Astrocyte of the cerebellum (primary cell): ENCODE data around the gene ADGRG7.
A peak's percentile ranks its signal among the peaks of the same experiment; 100 is the strongest.

ENCODE experiments used
- DNase-seq: peaks from one replicate; pipeline ENCODE4 v3.0.0-alpha.2; 2011; ENCODE audit warnings: low read depth
- H3K4me3 ChIP-seq: 2 replicates; pipeline ENCODE4 v1.5.1; 2011; ENCODE audit warnings: mild to moderate bottlenecking, low read depth, low read length, moderate library complexity
- in situ Hi-C: cut with HindIII; loops from 2 replicates; pipeline ENCODE4 v1.10.0; 2017; ENCODE audit warnings: low sequenced_read_pairs
- TF ChIP-seq, protein P1 (sequence below): IDR thresholded peaks from 2 replicates; pipeline ENCODE4 v1.5.1; 2012; ENCODE audit warnings: low read length, low read depth, moderate library complexity, mild to moderate bottlenecking; ENCODE audit errors: missing control alignments

ADGRG7 gene, protein sequence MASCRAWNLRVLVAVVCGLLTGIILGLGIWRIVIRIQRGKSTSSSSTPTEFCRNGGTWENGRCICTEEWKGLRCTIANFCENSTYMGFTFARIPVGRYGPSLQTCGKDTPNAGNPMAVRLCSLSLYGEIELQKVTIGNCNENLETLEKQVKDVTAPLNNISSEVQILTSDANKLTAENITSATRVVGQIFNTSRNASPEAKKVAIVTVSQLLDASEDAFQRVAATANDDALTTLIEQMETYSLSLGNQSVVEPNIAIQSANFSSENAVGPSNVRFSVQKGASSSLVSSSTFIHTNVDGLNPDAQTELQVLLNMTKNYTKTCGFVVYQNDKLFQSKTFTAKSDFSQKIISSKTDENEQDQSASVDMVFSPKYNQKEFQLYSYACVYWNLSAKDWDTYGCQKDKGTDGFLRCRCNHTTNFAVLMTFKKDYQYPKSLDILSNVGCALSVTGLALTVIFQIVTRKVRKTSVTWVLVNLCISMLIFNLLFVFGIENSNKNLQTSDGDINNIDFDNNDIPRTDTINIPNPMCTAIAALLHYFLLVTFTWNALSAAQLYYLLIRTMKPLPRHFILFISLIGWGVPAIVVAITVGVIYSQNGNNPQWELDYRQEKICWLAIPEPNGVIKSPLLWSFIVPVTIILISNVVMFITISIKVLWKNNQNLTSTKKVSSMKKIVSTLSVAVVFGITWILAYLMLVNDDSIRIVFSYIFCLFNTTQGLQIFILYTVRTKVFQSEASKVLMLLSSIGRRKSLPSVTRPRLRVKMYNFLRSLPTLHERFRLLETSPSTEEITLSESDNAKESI

DNA sequence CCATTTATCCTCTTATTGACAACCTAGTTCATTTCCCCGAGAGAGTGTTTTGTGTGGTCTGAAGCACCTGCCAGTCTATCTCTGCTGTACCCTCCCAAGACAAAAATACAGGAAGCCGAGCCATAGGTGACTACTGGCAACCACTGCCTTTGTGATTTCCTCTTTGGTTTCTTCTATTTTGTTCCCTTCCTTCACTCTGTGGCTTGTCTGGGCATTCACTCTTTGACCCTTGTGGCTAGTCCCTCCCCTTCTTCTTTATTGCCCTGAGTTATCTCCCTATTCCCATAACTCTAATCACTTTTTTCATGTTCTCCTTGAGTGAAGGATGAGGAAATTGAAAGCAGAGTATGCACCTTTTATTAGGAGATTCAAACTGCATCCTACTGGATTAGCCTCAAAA lies at the start of gene ADGRG7:
Gene ADGRG7 (plus strand): TSS at position 297 of the 400 bp plus-strand sequence. CDS start 256 bp downstream, outside the sequence.
- no peak within 1 kb of the TSS for H3K4me3 ChIP-seq
- in situ Hi-C loops: no loop called here
- DNase-seq: no peak
- TF ChIP-seq, protein P1, sequence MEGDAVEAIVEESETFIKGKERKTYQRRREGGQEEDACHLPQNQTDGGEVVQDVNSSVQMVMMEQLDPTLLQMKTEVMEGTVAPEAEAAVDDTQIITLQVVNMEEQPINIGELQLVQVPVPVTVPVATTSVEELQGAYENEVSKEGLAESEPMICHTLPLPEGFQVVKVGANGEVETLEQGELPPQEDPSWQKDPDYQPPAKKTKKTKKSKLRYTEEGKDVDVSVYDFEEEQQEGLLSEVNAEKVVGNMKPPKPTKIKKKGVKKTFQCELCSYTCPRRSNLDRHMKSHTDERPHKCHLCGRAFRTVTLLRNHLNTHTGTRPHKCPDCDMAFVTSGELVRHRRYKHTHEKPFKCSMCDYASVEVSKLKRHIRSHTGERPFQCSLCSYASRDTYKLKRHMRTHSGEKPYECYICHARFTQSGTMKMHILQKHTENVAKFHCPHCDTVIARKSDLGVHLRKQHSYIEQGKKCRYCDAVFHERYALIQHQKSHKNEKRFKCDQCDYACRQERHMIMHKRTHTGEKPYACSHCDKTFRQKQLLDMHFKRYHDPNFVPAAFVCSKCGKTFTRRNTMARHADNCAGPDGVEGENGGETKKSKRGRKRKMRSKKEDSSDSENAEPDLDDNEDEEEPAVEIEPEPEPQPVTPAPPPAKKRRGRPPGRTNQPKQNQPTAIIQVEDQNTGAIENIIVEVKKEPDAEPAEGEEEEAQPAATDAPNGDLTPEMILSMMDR: no peak

DNA sequence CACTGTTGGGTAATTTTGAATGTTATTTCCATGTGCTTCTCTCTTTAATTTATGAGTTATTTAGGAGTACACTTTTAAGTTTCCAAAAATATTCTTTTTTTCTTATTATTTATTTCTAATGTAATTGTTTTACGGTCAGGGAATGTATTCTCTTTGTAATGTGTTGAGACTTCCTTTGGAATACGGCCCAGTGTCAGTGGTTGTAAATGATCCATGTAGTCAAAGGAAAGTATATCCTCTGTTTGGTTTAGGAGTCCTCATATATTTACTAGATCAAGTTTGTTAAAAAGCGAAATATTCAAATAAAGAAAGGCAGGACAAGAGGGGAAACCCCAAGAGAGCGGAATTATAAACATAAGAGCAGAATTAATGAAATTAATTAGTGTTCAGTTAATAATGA lies 49.0 kb upstream of the ADGRG7 start:
- TF ChIP-seq, protein P1: no peak
- no peak for DNase-seq
- in situ Hi-C loops: no loop called here
- no peak overlapping the region for H3K4me3 ChIP-seq

DNA sequence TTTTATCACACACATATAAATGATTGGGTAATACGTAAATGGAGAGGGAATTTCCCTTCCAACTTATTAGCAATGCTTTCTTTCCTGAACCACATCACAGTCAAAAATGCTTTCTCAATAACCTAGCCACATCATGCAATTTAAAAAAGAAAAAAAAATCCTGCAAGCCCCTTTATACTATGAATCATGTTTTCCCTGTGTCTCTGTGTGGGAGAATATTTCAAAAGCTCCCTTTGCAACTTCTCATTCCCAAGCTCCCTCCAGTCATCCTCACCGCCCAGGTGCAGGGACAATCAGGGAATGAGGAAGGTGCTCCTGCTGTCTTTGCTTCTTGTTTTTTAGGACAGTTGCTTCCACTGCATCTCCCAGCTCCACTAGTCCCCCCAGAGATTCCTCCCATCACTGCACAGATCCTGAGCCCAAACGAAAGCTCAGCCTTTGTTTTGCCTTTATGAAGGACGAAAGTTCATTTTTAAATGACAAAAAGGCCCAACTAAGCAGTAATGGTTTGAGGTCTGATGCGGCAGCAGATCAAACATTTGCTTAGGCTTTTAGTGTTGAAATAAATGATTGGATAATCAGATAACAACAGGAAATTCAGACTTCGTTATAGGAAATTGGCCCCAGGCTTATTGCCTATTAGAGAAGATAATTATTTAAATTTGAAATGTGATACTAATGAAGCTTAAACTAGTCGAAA lies 47.8 kb upstream of the ADGRG7 start:
- TF ChIP-seq, protein P1: no peak
- H3K4me3 ChIP-seq: no peak overlapping the region
- in situ Hi-C loops: no loop called here
- peak; percentile 46 for DNase-seq

DNA sequence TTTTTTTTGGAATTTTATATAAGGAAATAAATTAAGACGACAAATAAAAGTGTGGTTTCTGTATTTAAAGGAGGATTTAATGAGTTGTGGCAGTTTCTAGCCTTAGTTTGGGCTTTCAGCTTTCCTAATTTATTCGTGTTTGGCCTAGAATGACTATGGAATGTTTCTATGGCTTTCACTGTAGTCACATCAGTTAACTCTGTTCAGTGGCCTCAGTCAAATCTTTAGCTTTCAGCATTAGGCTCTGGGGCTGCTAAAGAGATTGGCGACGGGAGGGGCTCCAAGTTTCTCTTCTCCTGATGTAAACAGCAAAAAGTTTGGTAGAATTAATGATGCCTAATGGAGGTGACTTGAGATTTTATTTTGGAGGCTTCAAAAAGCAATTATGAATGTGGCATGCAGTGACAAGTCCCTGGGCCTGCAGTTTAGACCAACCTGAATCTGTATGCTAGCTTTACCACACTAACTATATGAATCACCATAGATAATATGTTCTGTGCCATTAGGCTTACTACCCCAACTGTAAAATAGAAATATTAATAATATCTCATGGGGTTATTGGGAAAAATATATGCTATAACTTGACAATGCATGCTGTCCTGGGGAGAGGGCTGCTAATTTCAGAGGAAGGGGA lies 47.1 kb upstream of the ADGRG7 start:
- in situ Hi-C loops: no loop called here
- DNase-seq: no peak
- H3K4me3 ChIP-seq: no peak overlapping the region
- TF ChIP-seq, protein P1: no peak

DNA sequence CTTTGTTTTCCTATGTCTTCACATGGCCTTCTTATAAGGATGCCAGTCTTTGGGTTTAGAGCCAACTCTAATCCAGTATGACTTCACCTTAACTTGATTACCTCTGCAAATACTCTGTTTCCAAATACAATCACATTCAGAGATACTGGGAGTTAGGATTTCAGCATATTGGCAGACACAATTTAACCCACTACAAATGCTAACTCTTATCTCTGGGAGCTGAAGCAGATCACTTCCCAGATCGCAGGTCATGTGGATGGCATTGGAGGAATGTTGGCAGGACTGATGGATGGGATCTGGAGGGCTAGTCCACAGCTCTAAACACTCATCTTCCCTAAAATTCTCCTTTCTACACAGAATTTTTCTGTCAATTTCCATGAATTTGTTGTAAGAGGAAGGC lies 46.2 kb upstream of the ADGRG7 start:
- no peak for DNase-seq
- TF ChIP-seq, protein P1: no peak
- no peak overlapping the region for H3K4me3 ChIP-seq
- in situ Hi-C loops: no loop called here
